GM11168 (cell line): ENCODE data around the gene CUEDC2.

ENCODE experiments used
- in situ Hi-C: fragments of 300-500 bp; cut with MboI; formaldehyde crosslinking; loops from one replicate; pipeline ENCODE4 v1.12.0; 2022; ENCODE audit warnings: low sequenced_read_pairs; ENCODE audit not compliant: unreplicated experiment

CUEDC2 gene

GRCh38 chr10:102375867-102376266 is 56.5 kb downstream of the CUEDC2 start:
- in situ Hi-C loops: no loop called here

GRCh38 chr10:102375250-102375649 is 57.1 kb downstream of the CUEDC2 start:
- in situ Hi-C loops: no loop called here
